ENCODE measurements around the gene EPHB2.

The EPHB2 gene

DNA sequence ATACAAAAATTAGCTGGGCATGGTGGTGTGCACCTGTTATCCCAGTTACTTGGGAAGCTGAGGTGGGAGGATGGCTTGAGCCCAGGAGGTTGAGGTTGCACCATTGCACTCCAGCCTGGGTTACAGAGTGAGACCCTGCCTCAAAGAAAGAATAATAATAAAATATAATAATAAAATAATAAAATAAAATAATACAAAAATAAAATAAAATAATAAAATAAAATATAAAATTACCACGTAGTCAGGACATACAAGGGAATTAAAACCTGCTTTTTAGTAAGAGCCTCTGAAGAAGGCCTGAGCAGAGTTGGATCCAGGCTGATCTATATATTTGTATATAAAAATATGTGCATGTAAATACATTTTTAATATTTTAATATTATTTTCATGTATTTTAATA is 41.7 kb downstream of the EPHB2 start:
- DNase-seq = no peak

DNA sequence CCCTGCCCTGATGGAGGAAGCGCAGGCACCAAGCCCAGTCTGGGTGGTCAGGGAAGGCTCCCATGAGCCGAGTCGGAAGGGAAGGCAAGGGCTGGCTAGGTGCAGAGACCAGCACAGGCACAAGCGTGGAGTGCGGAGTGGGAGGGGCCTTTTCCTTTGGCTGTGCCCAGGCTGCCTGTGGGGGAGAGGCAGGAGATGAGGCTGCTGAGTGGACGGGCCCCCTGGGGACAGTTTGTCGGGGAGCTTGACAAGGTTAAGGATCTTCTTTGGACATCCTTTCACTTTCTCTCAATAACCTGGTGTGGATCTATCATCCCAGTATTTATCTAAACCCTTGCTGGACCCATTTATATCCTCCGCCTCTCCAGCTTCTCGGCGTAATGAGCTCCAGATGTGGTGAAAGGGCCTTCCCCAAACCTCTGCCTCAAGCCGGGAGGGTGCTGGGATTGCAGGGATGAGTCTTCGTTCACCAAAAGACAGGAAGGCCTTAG is 42.9 kb downstream of the EPHB2 start:
- DNase-seq = no peak

DNA sequence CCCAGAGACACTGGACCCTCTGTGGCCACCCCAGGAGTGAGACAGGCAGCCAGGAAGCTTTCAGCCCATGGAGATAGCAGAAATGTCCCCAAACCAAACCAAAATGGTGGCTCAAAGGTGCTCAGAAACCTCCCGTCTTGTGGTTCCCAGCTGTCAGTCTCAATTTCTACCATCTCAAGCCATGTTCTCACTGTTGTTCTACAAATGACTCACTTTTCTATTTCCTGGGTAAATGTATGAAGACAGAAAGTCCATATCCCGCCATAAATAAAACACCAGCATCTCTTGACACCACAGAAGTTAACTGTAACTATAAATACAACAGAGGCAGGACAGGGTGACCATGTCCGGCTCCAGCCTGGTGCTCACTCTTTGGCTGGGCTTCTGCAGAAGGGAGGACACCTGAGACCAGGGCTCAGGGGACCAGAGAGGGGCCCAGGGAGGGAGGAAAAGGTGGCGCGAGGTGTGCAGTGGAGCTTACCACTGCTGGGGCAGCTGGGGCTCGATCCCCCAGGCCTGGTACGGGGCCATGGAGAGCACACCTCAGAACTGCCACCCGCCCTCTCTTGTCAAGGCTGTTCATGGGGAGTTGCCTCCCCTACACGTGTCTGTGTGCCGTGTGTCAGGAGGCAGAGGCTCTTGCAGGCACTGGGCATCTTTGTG is 43.6 kb downstream of the EPHB2 start:
- DNase-seq = no peak

DNA sequence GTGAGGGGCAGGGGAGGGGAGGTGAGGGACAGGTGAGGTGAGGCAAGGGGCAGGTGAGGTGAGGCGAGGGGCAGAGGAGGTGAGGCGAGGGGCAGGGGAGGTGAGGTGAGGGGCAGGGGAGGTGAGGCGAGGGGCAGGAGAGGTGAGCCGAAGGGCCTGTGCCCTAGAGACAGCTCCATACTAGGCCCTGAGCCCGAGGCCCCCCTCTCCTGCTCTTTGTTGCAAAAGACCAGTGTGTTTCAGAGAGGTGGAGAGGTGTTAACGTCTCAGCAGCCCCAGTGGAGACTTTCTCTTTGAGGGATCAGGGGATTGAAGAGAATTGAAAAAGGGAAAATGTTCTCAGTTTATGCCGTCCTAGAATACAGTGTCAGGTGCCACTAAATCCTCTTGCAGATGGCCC is 44.2 kb downstream of the EPHB2 start:
- DNase-seq = no peak

DNA sequence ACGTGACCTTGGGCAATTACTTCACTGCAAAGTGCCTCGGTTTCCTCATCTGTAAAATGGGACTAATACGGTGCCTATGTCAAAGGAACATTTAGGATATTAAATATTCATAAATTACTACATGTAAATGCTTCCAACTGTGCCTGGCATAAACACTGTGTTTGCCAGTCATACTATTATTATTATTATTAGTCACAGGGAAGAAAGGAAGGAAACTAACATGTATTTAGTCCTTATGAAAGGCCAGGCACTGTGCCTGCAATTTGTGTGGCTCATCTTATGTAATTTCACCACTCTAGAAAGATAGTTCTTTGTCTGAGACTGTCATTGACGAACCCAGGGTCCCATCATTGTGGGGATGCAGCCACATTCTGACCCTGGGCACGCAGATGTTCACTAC is 45.0 kb downstream of the EPHB2 start:
- no peak for DNase-seq

DNA sequence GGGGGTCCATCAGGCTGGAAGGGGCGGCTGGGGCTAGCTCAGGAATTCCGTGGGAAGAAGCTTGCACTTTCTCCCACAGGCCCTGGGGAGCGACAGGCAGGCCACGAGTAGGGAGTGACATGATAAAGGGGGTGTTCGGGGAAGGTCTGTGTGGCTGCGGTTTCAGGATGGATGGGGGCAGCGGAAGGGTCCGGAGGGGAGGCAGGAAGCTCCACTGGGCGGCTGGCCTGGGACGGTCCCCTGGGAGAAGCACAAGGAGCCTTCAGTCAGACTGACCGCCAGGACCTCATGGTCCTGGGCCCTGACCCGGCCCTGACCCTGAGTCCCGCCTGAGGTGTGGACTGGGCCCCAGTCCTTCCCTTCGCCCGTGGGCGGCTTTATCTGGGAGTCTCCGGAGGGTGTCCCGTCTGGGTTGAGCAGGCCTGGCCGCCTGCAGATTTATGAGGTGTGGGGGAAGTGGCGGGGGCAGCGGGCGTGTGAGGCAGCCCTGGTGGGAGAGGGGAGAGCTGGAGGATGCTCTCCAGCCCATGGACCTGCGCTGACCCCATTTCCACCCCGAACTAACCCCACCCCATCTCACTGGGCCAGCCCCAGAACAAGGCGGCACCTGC is 45.6 kb downstream of the EPHB2 start:
- DNase-seq = no peak

DNA sequence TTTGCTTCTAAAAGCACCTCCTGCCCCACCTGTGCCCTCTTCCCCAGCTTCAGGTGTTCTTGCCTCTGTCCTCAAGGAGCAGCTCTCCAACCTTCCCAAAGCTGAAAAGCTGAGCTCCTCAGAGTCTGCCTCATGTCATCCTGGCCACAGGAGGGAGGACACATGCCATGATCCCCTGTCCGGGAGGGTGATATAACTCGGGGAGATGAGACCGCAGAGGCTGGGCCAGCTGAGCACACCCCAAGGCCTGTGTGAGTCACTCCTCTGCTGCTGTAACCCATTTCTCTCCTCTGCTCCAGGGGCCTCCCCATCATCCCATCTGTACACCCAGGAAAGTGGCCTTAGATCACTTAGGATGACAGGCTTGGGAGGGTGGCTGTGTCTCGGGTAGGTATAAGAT is 49.8 kb downstream of the EPHB2 start:
- no peak for DNase-seq

DNA sequence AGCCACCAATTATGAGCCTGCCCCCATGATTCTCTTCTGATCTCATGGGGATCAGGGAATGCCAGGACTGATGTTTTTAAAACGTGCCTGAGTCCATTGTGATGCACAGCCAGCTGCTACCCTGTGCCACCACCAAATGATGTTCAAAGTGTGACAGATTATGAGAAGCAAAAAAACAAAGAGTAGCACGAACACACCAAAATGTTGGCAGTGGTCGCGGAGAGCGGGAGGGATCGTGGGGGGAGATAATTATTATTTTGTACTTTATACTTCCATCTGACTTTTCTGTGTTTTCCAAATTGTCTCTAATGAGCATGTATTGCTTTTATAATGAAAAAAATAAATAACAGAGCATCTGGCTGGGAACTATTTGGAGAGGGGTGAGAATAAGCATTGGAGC is 50.5 kb downstream of the EPHB2 start:
- DNase-seq = no peak

DNA sequence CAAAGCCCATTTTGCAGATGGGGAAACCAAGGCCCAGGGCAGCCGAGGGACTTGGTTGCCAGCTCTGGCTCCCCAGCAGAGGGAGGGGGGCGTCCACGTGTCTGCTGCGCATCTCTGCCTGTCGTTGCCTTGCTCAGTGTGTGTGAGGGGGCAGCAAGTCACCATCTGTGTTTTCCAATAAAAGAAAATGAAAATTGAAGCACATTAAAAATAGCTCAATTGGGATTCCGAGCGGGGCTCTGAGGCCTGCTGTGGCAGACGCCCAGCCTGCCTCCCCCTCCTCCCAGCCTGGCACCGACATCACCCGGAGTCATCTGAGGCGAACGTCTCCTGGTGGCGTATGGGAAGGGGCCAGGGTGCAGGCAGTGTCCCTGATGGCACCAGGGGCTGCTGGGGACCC is 51.2 kb downstream of the EPHB2 start:
- DNase-seq = no peak

DNA sequence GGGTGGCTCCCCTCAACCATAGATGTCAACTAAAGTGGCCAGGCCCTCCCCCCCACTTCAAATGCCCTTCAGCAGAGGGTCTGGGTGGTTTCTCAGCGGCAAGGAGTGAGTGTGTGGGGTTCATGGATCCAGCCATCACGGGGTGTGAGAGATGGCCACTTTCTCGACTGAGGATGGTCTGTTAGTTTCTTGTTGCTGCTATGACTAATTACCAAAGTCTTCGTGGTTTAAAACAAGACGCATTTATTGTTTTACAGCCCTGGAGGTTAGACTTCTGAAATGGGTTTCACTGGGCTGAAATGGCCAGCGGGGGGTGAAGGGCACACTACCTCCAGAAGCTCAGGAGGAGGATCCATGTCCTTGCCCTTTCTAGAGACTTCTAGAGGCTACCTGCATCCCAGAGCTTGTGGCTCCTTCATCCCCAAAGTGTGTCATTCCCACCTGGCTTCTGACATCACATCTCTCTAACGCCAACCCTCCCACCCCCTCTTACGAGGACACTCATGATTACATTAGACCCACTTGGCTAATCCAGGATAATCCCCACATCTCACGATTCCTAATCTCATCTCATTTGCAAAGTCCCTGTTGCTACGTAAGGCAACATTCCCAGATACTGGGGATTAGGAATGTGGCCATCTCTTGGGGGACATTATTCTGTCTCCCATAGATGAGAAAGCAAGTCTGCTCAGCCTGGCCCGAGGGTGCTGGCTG is 53.0 kb downstream of the EPHB2 start:
- no peak for DNase-seq

DNA sequence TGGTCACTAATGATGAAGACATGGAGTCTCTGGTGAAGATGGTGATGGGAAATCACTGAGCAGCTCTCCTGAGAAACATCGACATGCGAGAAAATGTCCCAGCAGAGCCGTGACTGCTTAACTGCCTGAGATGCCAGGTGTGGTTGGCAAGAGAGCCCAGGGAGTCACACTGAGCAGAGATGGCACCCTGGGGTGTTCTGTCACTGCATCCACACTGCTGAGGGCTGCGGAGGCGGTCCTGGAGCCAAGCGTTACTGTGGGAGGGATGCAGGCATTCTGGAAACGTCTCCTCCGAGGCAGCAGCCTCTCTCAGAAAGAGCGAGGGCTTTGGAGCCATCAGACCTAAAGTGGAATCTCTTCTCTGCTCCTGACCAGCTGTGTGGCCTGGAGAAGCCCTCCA is 57.2 kb downstream of the EPHB2 start:
- no peak for DNase-seq

DNA sequence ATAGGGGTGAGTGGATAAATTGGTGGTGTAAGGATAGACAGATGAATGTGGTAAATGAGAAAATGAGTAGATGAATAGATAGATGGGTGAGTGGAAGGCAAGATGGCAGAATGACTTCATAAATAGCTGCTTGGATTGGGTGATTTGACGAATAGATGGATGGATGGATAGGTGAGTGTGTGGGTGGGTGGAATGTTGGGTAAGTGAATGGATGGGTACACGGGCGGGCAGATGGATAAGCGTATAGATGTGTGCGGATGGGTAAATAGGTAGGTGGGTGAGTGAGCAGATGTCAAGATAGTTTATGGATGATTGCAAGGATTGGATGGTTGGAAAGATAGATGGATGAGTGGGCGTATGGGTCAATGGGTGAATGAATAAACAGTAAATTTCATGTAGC is 59.3 kb downstream of the EPHB2 start:
- no peak for DNase-seq

DNA sequence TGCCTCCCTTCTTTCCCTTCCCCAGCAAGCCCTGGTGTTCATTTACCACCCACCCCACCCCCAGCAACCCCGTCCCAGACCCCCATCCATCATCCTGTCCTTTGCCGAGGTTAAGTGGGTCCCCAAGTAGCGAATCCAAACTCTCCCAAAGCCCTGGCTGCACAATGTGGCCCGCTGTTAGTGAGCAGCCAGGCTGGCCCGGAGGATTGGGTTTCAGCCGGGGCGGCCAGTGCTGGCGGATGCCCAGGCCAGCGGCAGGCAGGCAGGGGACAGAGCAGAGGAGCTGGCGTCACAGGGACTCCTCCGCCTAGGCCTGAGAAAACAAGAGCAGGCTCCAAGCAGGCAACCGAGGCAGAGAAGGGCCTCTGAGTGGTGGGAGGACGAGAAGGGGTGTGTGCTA is 61.4 kb downstream of the EPHB2 start:
- no peak for DNase-seq

DNA sequence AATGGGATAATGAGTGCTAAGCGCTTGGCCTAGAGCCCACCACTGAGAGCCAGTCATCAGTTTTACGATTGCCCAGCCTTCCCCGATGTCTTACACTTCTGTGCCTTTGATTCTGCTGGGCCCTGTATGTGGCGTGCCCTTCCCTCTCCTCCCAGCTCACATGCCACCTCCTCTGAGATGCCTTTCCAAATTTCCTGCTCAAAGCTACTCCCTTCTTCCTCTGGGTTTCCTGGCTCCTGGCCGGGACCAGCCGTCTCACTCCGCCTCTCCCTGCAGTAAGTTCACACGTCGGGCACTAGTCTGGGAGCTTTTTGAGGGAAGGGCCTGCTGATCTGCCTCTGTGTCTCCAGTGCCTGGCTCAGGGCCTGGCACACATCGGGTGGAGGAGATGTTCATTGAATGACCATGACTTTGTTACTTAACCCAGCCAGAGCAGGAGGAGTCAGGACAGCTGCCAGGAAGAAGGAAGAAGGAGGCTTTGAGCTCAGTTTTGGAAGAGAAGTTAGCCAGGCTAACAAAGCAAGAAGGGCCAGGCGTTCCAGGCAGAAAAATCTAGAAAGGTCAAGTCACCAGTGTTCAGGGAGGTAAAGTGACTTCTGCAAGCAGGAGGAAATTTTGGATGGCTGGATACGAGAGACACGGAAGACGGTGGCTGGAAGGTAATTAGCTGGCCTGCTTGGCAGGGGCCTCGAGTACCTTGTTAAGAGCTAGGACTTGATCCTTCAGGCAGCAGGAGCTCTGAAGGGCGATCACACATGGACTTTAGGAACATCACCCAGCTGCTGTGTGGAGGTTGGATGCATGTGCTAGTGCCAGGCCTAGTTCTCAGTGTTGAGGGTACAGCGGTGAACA is 63.6 kb downstream of the EPHB2 start:
- DNase-seq = no peak

DNA sequence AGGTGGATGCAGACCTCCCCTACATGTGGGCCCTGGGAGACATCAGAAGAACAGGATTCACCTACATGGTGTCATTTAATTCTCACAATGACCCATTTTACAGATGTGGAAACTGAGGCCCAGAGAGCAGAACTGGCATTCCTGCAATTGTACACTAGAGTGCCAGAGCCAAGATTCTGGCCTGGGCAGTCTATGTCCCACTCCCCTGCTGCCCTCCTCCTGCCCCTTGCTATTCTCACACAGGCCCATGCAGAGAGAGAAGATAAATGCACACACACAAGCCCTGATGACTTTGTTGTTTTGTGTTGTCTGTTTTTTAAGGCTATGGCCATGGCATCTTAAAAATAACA is 64.2 kb downstream of the EPHB2 start:
- DNase-seq = no peak

DNA sequence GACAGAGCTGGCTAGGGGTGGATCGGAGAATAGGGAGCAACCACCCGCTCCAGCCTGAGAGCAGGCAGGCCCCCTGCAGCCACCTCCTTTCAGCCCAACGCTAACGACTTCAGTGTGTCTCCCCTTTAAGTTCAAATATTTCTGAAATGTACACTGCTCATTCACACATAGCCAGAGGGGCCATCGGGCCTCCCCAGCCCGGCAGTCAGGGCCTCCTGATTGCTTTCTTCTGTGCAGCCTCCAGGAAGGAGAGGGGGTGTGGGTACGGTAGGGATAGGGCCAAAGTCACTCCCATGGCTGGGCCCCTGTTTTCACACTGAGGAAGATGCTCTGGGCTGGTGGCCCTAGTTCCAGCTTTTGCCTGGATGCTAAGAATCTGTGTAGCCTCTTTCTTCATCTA is 64.8 kb downstream of the EPHB2 start:
- no peak for DNase-seq

DNA sequence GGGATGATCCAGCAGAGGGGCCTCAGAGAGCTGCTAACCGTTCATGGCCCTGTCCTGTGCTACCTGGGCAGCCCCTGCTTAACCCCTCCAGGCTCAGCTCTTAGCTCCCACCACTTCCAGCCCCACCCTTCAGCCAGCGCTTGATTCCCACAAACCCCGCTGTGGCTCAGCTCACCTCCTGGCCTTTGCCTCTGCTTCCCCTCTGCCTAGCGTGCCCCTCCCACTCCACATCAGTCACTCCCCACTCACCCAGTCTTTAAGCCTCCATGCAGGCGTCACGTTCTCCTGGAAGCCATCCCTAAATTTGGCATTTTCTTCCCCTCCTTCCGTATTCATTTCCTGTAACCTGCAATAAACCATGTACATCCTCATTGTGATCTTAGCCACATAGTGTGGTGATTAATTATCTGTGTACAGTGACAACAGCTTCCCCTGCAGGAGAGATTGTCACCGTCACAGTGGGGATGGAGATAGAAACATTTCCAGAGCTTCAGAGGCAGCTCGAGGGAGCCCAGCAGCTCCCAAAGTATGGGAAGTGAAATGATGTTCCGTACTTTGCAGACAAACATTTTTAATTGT is 65.5 kb downstream of the EPHB2 start:
- no peak for DNase-seq

DNA sequence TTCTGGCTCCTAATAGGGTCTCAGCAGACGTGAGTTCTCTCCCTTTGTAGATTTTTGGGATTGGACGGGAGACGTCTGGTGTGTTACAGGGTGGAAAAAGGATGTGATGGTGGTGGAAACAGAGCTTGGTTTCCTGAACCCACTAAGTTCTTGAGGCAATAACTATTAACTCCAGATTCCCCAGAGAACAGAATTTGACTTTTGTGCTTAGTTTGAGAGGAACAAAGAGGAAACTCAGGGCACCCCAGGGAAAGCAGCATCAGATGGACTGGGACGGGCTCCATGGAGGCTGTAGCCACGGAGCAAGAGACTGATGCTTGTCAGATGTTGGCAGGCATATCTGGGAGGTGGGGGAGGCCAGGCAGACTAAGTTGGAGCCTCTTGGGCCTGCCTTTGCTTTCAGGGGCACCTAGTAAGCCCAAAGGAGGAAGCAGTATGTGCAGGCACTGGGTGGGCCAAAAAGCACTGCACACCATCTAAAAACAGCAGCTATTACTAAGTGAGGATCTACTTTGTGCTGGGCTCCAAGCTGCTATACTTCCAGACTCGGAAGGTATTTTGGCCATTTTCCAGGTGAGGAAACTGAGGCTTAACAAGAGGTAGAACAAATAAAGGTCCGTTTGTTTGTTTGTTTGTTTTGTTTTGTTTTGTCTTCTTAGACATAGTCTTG is 66.9 kb downstream of the EPHB2 start:
- DNase-seq = no peak

DNA sequence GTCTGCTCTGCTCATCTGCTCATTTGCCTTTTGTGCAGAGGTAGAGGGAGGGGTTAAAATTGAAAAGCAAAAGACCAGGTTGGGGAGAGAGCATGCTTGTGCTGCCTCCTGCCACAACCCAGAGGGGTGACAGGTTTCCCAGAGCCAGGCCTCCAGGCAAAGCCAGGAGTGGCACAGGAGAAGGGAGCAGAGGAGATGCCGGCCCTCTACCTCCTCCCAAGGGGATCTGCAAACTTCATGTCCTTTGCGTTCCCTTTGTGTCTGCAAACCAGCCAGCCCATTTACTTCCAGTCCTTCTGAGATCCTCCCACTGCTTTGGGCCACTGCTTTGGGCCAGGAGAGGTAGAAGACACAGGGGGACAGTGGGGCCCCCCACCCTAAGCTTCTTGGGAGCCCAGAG is 67.8 kb downstream of the EPHB2 start:
- no peak for DNase-seq

DNA sequence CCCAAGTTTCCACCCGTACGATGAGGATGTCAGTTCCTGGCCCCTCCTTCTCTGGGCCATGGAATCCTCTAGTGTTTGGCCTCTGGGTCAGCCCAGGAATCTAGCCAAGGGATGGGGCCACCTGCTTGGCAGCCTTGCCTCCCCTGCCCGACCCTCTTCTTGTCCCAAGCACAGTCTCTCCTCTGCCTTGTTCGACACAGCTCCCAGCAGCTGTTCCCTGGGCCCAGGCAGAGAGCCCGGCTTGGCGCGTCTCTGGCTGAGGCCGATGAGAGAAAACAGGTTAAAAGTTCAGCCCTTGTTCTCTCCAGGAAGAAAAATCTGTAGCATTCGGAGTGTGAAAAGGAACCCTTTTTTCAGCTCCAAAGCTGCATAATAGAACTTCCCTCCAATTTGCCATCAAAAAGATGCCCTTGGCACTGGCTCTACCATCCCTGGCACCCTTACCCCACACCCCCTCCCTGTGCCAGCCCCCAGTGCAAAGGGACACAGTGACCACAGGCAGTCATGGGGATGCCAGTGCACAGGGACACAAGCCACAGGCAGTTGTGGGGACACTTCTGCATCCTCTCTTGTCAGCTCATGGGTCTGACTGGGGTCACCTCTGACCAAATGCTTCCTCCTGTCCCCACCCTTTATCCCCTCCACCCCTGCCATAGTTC is 68.4 kb downstream of the EPHB2 start:
- DNase-seq = no peak

DNA sequence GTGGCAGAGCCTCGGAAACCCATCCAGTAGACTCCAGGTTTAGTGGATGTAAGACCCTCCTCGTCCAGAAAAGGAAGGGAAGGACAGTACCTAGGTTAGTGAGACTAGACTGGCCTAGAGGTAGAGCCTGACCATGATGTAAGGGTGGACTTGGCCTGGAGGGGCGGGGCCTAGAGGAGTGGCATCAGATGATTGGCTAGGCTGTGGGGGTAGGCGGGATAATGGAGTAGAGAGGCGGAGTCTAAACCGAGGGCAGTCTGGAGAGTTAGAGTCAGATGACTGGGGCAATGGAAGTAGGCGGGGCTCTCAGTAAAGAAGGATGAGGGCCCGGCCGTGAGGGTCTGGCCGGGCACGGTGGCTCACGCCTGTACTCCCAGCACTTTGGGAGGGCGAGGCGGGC is 70.1 kb downstream of the EPHB2 start:
- no peak for DNase-seq

DNA sequence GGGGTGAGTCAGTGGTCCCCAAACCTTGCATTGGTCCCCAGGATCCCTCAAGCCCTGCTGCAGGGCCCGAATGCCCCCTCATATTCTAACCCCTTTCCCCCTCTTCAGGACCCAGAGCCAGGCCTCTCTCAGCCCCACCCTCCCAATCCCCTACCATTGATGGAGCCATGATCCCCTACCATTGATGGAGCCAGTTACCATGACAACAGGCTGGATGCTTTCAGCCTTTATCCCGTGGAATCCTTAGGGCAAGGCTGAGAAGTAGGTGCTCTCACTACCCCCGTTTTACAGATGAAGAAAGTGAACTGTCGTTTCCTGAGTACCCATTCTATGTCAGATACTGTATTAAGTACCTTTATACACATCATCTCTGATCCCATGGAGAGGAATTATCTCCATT is 70.8 kb downstream of the EPHB2 start:
- no peak for DNase-seq
